Limb (tissue), 2 donors: Measurements from ENCODE around the gene YBX1.

Experiments used
- DNase-seq, 2 donors: peaks; one replicate each; pipeline ENCODE4 v3.0.0-alpha.2; 2016; ENCODE audit errors: extremely low spot score in 2 of 2

Gene YBX1

GRCh38 chr1:42734201-42735035, 52.2 kb downstream of the YBX1 start:
- DNase-seq: no peak

- no peak for DNase-seq
These were observed 52.8 kb downstream of the YBX1 start for GRCh38 chr1:42735056-42735455.

- no peak for DNase-seq
These were observed 53.4 kb downstream of the YBX1 start for GRCh38 chr1:42735477-42736105.

DNA sequence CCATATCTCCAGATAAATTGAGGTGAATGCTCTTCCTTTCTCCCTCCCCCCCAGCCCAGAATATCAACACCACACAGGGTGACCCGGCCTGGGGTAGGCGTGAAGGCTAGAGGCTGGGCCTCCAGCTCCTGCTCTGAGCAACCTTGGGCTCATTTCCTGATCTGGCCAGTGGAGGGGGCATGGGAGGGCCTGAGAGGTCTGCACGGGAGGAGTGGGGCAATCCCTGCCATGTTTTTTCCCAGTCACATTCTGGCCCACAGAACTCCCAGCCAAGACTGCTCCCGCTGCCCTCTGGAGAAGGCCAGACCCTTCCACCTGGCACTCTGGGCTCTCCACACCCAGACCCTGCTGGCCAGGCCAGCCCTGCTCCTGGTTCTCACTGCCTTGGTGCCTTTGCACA, 53.9 kb downstream of the YBX1 start:
- DNase-seq: no peak

DNA sequence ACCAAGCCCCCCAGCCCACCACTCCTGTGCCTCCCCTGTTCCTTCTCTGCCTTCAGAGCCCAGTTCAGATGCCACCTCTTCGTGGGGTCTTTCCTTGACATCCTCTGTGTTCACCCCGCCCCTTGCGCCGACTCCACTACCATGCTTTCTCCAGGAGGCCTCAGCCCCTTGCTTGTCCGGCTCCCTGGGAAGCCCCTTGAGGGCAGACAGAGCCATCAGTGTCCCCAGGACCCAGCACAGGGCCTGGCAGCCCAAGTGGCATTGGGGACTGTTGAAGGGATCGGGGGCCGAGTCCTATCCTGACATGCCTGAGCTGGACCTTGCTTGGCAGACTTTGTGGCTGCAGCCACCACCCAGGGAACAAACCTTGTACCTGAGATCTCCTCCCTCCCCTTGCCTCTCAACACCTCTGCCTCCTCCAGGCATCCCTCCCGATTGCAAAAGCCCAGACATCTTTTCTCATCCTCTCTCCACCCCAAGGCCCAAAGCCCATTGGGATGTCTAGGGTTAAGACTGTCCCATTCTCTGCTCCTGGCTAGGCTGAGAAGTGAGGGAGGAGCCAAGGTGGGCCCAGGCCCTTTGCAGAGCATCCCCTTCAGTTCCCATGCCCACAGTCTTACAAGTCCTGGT, 54.5 kb downstream of the YBX1 start:
- no peak for DNase-seq

DNA sequence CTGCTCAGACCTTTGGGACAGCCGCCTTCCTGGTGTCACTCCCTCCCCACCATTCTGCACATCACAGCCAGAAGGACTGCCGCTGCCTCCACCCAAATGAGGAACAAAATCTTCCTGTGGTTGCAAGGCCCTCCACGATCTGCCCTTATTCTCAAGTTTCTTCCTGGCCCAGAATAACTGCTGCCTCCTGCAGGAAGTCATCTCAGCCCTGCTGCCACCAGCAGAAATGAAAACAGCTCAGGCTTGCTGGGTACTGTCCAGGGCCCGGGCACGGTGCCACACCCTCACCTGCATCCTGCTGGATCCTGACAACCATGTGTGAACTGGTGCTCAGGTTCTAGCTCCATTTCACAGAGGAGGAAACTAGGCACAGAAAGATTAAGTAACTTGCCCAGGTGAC, 55.0 kb downstream of the YBX1 start:
- DNase-seq: no peak

DNA sequence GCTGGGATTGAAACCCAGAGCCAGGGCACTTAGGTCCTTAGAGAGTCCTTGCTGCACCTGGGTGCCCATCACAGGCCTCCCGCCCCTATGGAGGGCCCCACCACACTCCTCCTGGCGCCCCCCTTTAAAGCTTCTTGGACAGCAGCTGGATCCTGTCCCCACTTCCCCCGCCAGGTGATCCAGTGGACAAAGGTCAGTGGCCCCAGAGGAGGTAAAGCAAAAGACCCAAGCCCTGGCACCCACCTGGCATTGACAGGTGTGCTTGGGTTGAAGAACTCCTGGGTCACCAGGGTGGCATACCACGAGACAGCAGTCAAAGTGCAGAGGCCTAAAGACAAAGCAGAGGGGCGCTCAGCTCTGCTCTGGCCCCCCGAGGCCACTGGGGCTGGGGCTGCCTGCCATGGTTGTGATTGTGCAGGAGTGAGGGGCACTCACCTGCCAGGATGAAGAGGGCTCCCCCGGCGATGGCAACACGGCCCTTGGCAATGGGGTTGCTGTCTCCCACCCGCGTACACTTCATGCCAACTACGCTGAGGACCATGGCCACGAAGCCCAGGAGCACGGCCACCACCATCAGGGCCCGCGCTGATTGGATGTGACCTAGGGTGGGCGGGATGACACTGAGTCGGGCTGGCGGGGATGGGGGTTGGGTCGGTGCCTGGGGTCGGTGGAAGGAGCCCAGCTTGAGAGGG, 55.9 kb downstream of the YBX1 start:
- no peak for DNase-seq

- DNase-seq: no peak
These were observed 56.5 kb downstream of the YBX1 start for GRCh38 chr1:42738678-42739226.

GRCh38 chr1:42739753-42740700, 57.8 kb downstream of the YBX1 start, which contains the start of gene CLDN19:
Gene CLDN19, minus strand, starts transcription at chr1:42740236. Its CDS starts 173 bp downstream, at chr1:42740063.
- peak in 1 of 2 donors; percentile 52 for DNase-seq

DNA sequence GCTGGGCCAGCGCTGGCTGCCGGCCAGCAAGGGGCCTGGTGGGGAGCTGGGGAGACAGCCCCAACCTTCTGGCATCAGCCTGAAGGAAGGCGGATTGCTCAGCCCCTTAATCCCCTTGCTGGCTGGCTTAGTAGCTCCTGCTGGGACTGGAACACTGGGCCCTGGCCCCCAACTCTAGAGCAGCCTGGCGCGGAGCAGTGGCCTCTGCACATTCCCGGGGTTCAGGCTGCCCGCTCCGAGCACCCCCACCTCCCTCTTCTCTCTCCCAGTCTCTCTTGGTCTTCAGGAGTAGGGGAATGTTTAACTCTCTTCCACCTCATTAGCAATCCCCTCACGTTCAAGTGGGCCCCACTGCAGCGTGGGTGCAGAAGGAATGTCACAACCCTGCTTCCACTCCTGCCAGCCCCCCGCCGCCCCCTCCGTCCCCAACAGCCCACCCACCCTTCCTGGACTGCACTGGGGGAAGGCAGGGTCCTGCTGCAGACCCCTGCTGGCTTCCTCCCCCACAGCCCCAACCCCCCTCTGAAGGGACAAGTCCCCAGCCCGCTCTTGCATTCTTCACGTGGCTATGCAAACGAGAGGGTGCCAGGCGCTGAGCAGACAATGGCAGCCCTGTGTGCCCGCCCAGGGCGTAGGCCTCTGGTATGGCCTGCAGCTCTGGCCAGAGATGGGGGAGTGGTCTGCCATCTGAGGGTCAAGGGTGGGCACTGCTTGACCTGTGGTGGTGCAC, 58.8 kb downstream of the YBX1 start:
- peak in 1 of 2 donors; percentile 67 for DNase-seq

- DNase-seq: no peak
These were observed 59.5 kb downstream of the YBX1 start for GRCh38 chr1:42741706-42742105.

DNA sequence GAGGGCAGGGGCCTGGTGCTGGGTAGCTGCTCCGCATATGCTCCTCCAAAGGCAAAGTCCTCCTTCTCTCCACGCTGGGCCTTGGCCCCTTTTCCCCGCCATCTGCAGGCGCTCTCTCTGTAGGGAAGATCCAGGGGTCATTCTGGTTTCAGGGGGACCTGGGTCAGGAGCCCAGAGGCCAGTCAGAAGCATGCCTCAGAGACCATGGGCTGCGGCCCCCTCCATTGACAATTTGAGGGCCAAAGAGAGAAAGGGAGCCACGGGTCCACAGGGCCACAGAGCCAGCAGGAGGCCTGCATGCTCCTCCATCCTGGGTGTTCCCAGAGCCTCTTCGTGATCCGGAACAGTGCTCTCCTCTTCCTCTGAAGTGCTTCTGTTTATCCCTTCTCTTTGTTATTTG, 59.9 kb downstream of the YBX1 start:
- no peak for DNase-seq

GRCh38 chr1:42742617-42743316, 60.5 kb downstream of the YBX1 start:
- DNase-seq: no peak

GRCh38 chr1:42743317-42744147, 61.3 kb downstream of the YBX1 start:
- DNase-seq: no peak

DNA sequence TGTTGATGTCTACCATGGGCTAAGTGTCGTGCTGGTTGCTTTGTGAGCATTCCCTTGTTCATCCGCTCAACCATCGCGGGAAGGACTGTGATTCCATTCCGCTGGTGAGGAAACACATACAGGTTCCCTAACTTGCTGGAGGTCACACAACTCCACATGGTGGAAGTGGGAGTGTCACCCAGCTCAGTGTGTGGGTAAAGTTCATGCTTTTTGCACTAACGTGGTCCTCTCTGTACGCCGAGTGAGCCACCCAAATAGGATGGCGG, 61.9 kb downstream of the YBX1 start:
- no peak for DNase-seq

DNA sequence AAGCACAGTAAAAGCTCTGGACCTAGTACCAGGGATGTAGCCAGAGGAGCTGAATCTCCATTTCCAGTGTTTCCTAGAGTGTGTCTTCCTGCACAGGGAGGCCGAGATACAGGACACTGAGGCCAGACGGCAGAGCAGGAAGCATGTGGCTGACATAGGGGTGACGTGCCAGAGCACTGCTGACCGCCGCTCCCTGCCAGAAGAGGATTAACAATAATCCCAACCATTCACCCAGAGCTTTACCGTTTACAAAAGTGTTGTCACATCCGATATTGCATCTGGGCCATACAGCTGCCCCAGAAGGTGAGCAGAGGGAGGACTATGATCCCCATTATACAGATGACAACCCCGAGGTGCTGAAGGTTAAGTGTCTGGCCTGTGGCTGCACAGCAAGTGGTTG, 63.6 kb downstream of the YBX1 start:
- DNase-seq: no peak

DNA sequence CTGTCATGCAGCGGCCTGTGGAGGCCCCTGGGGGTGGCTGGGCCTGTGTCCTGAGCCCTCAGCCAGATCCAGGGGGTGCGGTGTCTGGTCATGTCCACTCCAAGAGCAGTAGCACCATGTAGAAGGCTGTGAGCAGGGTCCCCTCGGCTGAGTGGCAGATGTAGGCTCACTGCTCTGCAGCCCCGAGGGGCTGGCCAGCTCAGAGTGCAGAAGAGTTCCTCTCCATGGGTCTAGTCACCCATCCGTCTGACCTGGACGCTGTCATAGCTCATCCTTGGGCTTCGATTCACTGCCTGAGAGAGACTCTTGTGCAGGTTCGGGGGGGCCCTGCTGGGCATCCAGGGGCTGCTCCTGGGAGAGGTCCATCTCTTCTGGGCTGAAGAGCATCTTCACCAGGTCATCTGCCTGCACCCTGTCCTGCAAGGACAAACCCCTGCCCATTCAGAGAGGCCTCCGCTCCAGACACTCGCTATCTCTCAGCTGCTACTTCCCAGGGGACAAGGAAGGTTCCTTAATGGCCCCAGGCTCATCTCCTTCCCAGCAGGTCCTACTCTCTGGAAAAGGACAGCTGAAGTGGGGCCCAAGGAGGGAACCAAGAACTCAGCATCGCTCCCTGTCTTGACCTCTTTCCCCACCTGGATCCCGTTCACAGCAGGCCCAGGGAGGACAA, 64.4 kb downstream of the YBX1 start:
- DNase-seq: no peak

DNA sequence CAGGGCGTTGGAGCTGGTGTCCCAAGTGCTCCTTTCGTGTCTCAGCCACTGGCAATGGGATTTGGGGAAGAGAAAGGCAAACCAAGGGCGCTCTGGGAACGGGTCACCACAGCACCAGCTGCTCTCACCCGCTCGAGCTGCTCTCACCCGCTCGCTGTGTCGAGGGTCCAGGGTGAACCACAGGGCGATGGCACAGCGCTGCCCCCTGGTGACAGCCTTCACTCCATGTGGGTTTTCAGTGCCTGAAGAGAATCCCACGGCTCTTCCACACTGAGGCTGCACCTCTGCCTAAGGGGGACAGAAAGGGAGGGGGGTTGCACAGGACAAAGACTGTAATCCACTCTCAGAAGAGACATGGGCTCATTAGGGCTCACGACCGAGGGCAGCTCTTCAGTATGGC, 64.9 kb downstream of the YBX1 start:
- peak in 1 of 2 donors; percentile 73 for DNase-seq
